Subcutaneous abdominal adipose tissue (tissue), 5 donors: ENCODE results near the gene PAQR4.
"Not testable (repeated sequence)": the region's sequence is repeated elsewhere in the genome, so short reads cannot be mapped to it uniquely, and the experiment has no call there.

Source experiments
- H3K27ac ChIP-seq: one replicate; pipeline ENCODE4 v1.7.0; 2013; ENCODE audit warnings: low read depth, mild to moderate bottlenecking, inconsistent platforms, low read length, moderate library complexity
- H3K27me3 ChIP-seq, 5 donors: one replicate each; pipeline ENCODE4 v1.7.0; 2013; ENCODE audit warnings: low read length in 5 of 5, inconsistent platforms in 1 of 5; ENCODE audit not compliant: control insufficient read depth in 5 of 5, insufficient read depth in 4 of 5
- H3K36me3 ChIP-seq, 5 donors: one replicate each; pipeline ENCODE4 v1.7.0; 2013; ENCODE audit warnings: low read length in 5 of 5; ENCODE audit not compliant: control insufficient read depth in 5 of 5, insufficient read depth in 5 of 5
- H3K4me1 ChIP-seq, 5 donors: one replicate each; pipeline ENCODE4 v1.7.0; 2013; ENCODE audit warnings: low read length in 5 of 5, mild to moderate bottlenecking in 3 of 5, moderate library complexity in 1 of 5; ENCODE audit not compliant: control insufficient read depth in 5 of 5, insufficient read depth in 5 of 5
- H3K4me3 ChIP-seq, 5 donors: one replicate each; pipeline ENCODE4 v1.7.0; 2013; ENCODE audit warnings: low read length in 5 of 5, low read depth in 1 of 5
- H3K9ac ChIP-seq, 5 donors: one replicate each; pipeline ENCODE4 v1.7.0; 2013; ENCODE audit warnings: low read length in 5 of 5, mild to moderate bottlenecking in 4 of 5, moderate library complexity in 3 of 5
- H3K9me3 ChIP-seq, 5 donors: one replicate each; pipeline ENCODE4 v1.7.0; 2013; ENCODE audit warnings: low read length in 5 of 5; ENCODE audit not compliant: control insufficient read depth in 5 of 5
- donor health status: healthy.
- donor health status: healthy.
- donor health status: healthy.
- donor health status: healthy.
- donor health status: healthy.

PAQR4 gene

GRCh38 chr16:2929693-2930092 is 39.5 kb upstream of the PAQR4 start:
- Histone ChIP-seq H3K27me3 (no peaks in the 10 kb centered on the region), H3K4me1 (peaks cover 0 to 8% (median 7%) of the 10 kb centered on the region in 5 donors), H3K9ac (no peak overlapping the region), H3K27ac (no peak overlapping the region), H3K9me3 (no peaks in the 10 kb centered on the region), H3K36me3 (peaks cover 0 to 50% (median 38%) of the 10 kb centered on the region in 5 donors), H3K4me3 (no peak overlapping the region)

- H3K9me3 ChIP-seq: no peaks in the 10 kb centered on the region
- H3K4me3 ChIP-seq: no peak overlapping the region
- H3K27me3 ChIP-seq: no peaks in the 10 kb centered on the region
Observed at GRCh38 chr16:2930236-2930635, 38.9 kb upstream of the PAQR4 start.

GRCh38 chr16:2931231-2931914 is 37.8 kb upstream of the PAQR4 start:
- H3K4me1 ChIP-seq, H3K27me3 ChIP-seq, H3K4me3 ChIP-seq, H3K9ac ChIP-seq, H3K9me3 ChIP-seq, H3K27ac ChIP-seq: not testable (repeated sequence)
- peaks cover 0 to 60% (median 46%) of the 10 kb centered on the region in 5 donors for H3K36me3 ChIP-seq

More at GRCh38 chr16:2930236-2930635, 38.9 kb upstream of the PAQR4 start:
- H3K27ac ChIP-seq: no peak overlapping the region
- peaks cover 0 to 51% (median 38%) of the 10 kb centered on the region in 5 donors for H3K36me3 ChIP-seq
- peaks cover 0 to 8% (median 7%) of the 10 kb centered on the region in 5 donors for H3K4me1 ChIP-seq
- H3K9ac ChIP-seq: no peak overlapping the region

GRCh38 chr16:2933136-2933535 is 36.0 kb upstream of the PAQR4 start:
- Histone ChIP-seq H3K9ac (no peak overlapping the region), H3K27me3 (no peaks in the 10 kb centered on the region), H3K4me3 (no peak overlapping the region), H3K4me1 (no peaks in the 10 kb centered on the region), H3K27ac (no peak overlapping the region), H3K36me3 (peaks cover 0 to 78% (median 64%) of the 10 kb centered on the region in 5 donors), H3K9me3 (no peaks in the 10 kb centered on the region)

GRCh38 chr16:2933701-2934100 is 35.4 kb upstream of the PAQR4 start:
- no peaks in the 10 kb centered on the region for H3K4me1 ChIP-seq
- H3K27ac ChIP-seq: no peak overlapping the region
- no peaks in the 10 kb centered on the region for H3K9me3 ChIP-seq
- no peaks in the 10 kb centered on the region for H3K27me3 ChIP-seq
- H3K36me3 ChIP-seq: peaks cover 0 to 81% (median 67%) of the 10 kb centered on the region in 5 donors
- H3K4me3 ChIP-seq: no peak overlapping the region
- no peak overlapping the region for H3K9ac ChIP-seq

- H3K4me1 ChIP-seq: no peaks in the 10 kb centered on the region
- peaks cover 0 to 84% (median 72%) of the 10 kb centered on the region in 5 donors for H3K36me3 ChIP-seq
- no peak overlapping the region for H3K9ac ChIP-seq
- no peak overlapping the region for H3K4me3 ChIP-seq
- H3K27ac ChIP-seq: no peak overlapping the region
- H3K27me3 ChIP-seq: no peaks in the 10 kb centered on the region
- H3K9me3 ChIP-seq: no peaks in the 10 kb centered on the region
Observed at GRCh38 chr16:2934450-2934849, 34.7 kb upstream of the PAQR4 start.

GRCh38 chr16:2936436-2937011 is 32.6 kb upstream of the PAQR4 start:
- Histone ChIP-seq H3K27ac (no peak overlapping the region), H3K9ac (no peak overlapping the region), H3K4me3 (no peak overlapping the region), H3K4me1 (no peaks in the 10 kb centered on the region), H3K9me3 (no peaks in the 10 kb centered on the region), H3K36me3 (peaks cover 0 to 84% (median 77%) of the 10 kb centered on the region in 5 donors), H3K27me3 (no peaks in the 10 kb centered on the region)

- Histone ChIP-seq H3K27ac (no peak overlapping the region), H3K27me3 (no peaks in the 10 kb centered on the region), H3K36me3 (peaks cover 0 to 88% (median 78%) of the 10 kb centered on the region in 5 donors), H3K9me3 (no peaks in the 10 kb centered on the region), H3K4me1 (no peaks in the 10 kb centered on the region), H3K9ac (no peak overlapping the region), H3K4me3 (no peak overlapping the region)
Observed at GRCh38 chr16:2937170-2937569, 32.0 kb upstream of the PAQR4 start.

GRCh38 chr16:2938206-2938605 is 30.9 kb upstream of the PAQR4 start:
- Histone ChIP-seq H3K27me3 (no peaks in the 10 kb centered on the region), H3K9ac (no peak overlapping the region), H3K36me3 (peaks cover 0 to 90% (median 83%) of the 10 kb centered on the region in 5 donors), H3K9me3 (no peaks in the 10 kb centered on the region), H3K27ac (no peak overlapping the region), H3K4me1 (no peaks in the 10 kb centered on the region), H3K4me3 (no peak overlapping the region)

- no peaks in the 10 kb centered on the region for H3K9me3 ChIP-seq
- no peak overlapping the region for H3K27ac ChIP-seq
- H3K36me3 ChIP-seq: peaks cover 0 to 82% (median 76%) of the 10 kb centered on the region in 5 donors
- H3K9ac ChIP-seq: no peak overlapping the region
- H3K4me1 ChIP-seq: no peaks in the 10 kb centered on the region
- no peaks in the 10 kb centered on the region for H3K27me3 ChIP-seq
- H3K4me3 ChIP-seq: no peak overlapping the region
Observed at GRCh38 chr16:2939968-2940367, 29.2 kb upstream of the PAQR4 start.
